ENCODE data around the gene HBB. TPM values are rescaled to one million over a fixed set of nuclear protein-coding genes. Genes with fewer than 3 reads are reported as not detected.

The HBB gene
- polyA plus RNA-seq, 3 donors = 3.0 to 298 (median 278) TPM

GRCh38 chr11:5238486-5238885 lies 11.6 kb upstream of the HBB start:
- Mint-ChIP-seq H3K4me3 (no peak overlapping the region), H3K36me3 (no peaks in the 10 kb centered on the region), H3K9me3 (no peaks in the 10 kb centered on the region), H3K27ac (no peak overlapping the region), H3K4me1 (peaks cover 7% of the 10 kb centered on the region), H3K27me3 (ENCODE audit: low read depth in 3 of 3) (peaks cover 0 to 2% (median 1%) of the 10 kb centered on the region in 3 donors)
- no peak overlapping the region for H2AFZ ChIP-seq (ENCODE audit: insufficient read depth, low read depth, low read length, poor library complexity, severe bottlenecking)
- intact Hi-C loops (cut with micrococcal nuclease) = no loop called here
- no peak overlapping the region for H3K9ac ChIP-seq (ENCODE audit: insufficient read depth, low read length, poor library complexity, severe bottlenecking)
- H3K4me1 ChIP-seq (ENCODE audit: control insufficient read depth in 1 of 2, insufficient read depth in 2 of 2, low read length in 2 of 2) = no peaks in the 10 kb centered on the region
- no peaks in the 10 kb centered on the region for H3K27me3 ChIP-seq (ENCODE audit: control insufficient read depth in 2 of 2, insufficient read depth in 2 of 2, low read length in 2 of 2)
- DNase-seq = no peak
- H4K20me1 ChIP-seq (ENCODE audit: insufficient read depth, low read length) = no peaks in the 10 kb centered on the region
- H3K4me2 ChIP-seq (replicated peaks; ENCODE audit: extremely low read depth, low read length, poor library complexity, severe bottlenecking) = no peak overlapping the region
- H3K9me3 ChIP-seq (replicated peaks in 1 of 2; ENCODE audit: control insufficient read depth in 1 of 2, insufficient read depth in 1 of 2, low read length in 2 of 2) = no peaks in the 10 kb centered on the region
- no peak overlapping the region for H3K4me3 ChIP-seq (replicated peaks in 1 of 3; ENCODE audit: low read depth in 2 of 3, low read length in 3 of 3)
- no peaks in the 10 kb centered on the region for H3K36me3 ChIP-seq (replicated peaks in 1 of 2; ENCODE audit: control insufficient read depth in 1 of 2, insufficient read depth in 2 of 2, low read length in 2 of 2)
- 0% methylated on average over 1 of the region's 2 CpGs for WGBS (ENCODE audit: insufficient coverage)
- TF ChIP-seq CTCF (IDR thresholded peaks at IDR 0.05) = no peak
- H3K79me2 ChIP-seq (ENCODE audit: insufficient read depth, low read length) = no peaks in the 10 kb centered on the region
- H3K27ac ChIP-seq (ENCODE audit: low read depth in 1 of 2, low read length in 2 of 2) = no peak overlapping the region

GRCh38 chr11:5237420-5237819 lies 10.5 kb upstream of the HBB start:
- no peak overlapping the region for H3K27ac ChIP-seq (ENCODE audit: low read depth in 1 of 2, low read length in 2 of 2)
- no peaks in the 10 kb centered on the region for H3K9me3 ChIP-seq (replicated peaks in 1 of 2; ENCODE audit: control insufficient read depth in 1 of 2, insufficient read depth in 1 of 2, low read length in 2 of 2)
- Mint-ChIP-seq H3K27ac (no peak overlapping the region), H3K4me3 (no peak overlapping the region), H3K27me3 (ENCODE audit: low read depth in 3 of 3) (peaks cover 0 to 2% (median 1%) of the 10 kb centered on the region in 3 donors), H3K4me1 (peaks cover 7% of the 10 kb centered on the region), H3K36me3 (no peaks in the 10 kb centered on the region), H3K9me3 (no peaks in the 10 kb centered on the region)
- no peak overlapping the region for H3K4me3 ChIP-seq (replicated peaks in 1 of 3; ENCODE audit: low read depth in 2 of 3, low read length in 3 of 3)
- H3K4me1 ChIP-seq (ENCODE audit: control insufficient read depth in 1 of 2, insufficient read depth in 2 of 2, low read length in 2 of 2) = no peaks in the 10 kb centered on the region
- TF ChIP-seq CTCF (IDR thresholded peaks at IDR 0.05) = no peak
- no peak overlapping the region for H2AFZ ChIP-seq (ENCODE audit: insufficient read depth, low read depth, low read length, poor library complexity, severe bottlenecking)
- H4K20me1 ChIP-seq (ENCODE audit: insufficient read depth, low read length) = no peaks in the 10 kb centered on the region
- H3K79me2 ChIP-seq (ENCODE audit: insufficient read depth, low read length) = no peaks in the 10 kb centered on the region
- no peak overlapping the region for H3K4me2 ChIP-seq (replicated peaks; ENCODE audit: extremely low read depth, low read length, poor library complexity, severe bottlenecking)
- H3K27me3 ChIP-seq (ENCODE audit: control insufficient read depth in 2 of 2, insufficient read depth in 2 of 2, low read length in 2 of 2) = no peaks in the 10 kb centered on the region
- no peaks in the 10 kb centered on the region for H3K36me3 ChIP-seq (replicated peaks in 1 of 2; ENCODE audit: control insufficient read depth in 1 of 2, insufficient read depth in 2 of 2, low read length in 2 of 2)
- intact Hi-C loops (cut with micrococcal nuclease) = no loop called here
- WGBS (ENCODE audit: insufficient coverage) = 90% methylated on average over 2 of the region's 2 CpGs
- H3K9ac ChIP-seq (ENCODE audit: insufficient read depth, low read length, poor library complexity, severe bottlenecking) = no peak overlapping the region
- no peak for DNase-seq
